Gastroesophageal sphincter (tissue), 4 donors: ENCODE data around the gene ASB2. TPM values are rescaled to one million over a fixed set of nuclear protein-coding genes. Genes with fewer than 3 reads are reported as not detected.

ENCODE experiments used
- ATAC-seq: fragments of 150-250 bp; one replicate; pipeline ENCODE4 v1.9.1; 2016; ENCODE audit warnings: mild to moderate bottlenecking, moderate library complexity
- H3K27ac ChIP-seq, 4 donors: fragments of 200-600 bp; sonication (generic) in 3 of 4; 1 replicate in 3 of 4; 2 replicates in 1 of 4; pipeline ENCODE4 v1.5.1; 2016 to 2019
- H3K27me3 ChIP-seq: fragments of 200-600 bp; sonication (generic); one replicate; pipeline ENCODE4 v1.5.1; 2019
- H3K36me3 ChIP-seq, 2 donors: fragments of 200-600 bp; sonication (generic); one replicate each; pipeline ENCODE4 v1.5.1; 2019; ENCODE audit warnings: control low read depth in 1 of 2
- H3K4me1 ChIP-seq, 3 donors: fragments of 200-600 bp; sonication (generic); 1 replicate in 2 of 3; 2 replicates in 1 of 3; pipeline ENCODE4 v1.5.1; 2016 to 2019; ENCODE audit warnings: control low read depth in 2 of 3
- H3K4me3 ChIP-seq, 2 donors: fragments of 200-600 bp; sonication (generic); one replicate each; pipeline ENCODE4 v1.5.1; 2019; ENCODE audit warnings: mild to moderate bottlenecking in 1 of 2, moderate library complexity in 1 of 2
- H3K9me3 ChIP-seq, 3 donors: fragments of 200-600 bp; sonication (generic); one replicate each; pipeline ENCODE4 v1.5.1; 2017 to 2019; ENCODE audit warnings: control low read depth in 2 of 3
- CTCF ChIP-seq, 4 experiments: fragments of 200-600 bp in 2 of 4; fragments of 450-650 bp in 2 of 4; sonication (generic) in 1 of 4; IDR thresholded peaks; one replicate each; pipeline ENCODE4 v1.5.1; 2017 to 2019; ENCODE audit warnings: antibody characterized with exemption in 4 of 4, mild to moderate bottlenecking in 2 of 4, moderate library complexity in 2 of 4
- EP300 ChIP-seq: sonication (generic); formaldehyde crosslinking; IDR thresholded peaks from one replicate; pipeline ENCODE4 v1.6.1; 2017; ENCODE audit warnings: antibody characterized with exemption, mild to moderate bottlenecking
- POLR2A ChIP-seq, 2 donors: fragments of 450-650 bp; IDR thresholded peaks; one replicate each; pipeline ENCODE4 v1.6.1; 2017; ENCODE audit warnings: antibody characterized with exemption in 2 of 2, mild to moderate bottlenecking in 2 of 2, moderate library complexity in 1 of 2
- POLR2AphosphoS5 ChIP-seq: sonication (generic); formaldehyde crosslinking; IDR thresholded peaks from one replicate; pipeline ENCODE4 v1.6.1; 2017; ENCODE audit warnings: antibody characterized with exemption
- WGBS, 2 donors: methylation state at CpG; one replicate each; pipeline ENCODE4 v1.1.5; 2018; ENCODE audit warnings: low coverage in 1 of 2; 5-methylcytosine and 5-hydroxymethylcytosine counted together
- total RNA-seq, 4 donors: library from RNA; depleted of rRNA; stranded (reverse); fragments of >200 nt; gene quantifications; one replicate each; pipeline ENCODE4 v1.1.0, GENCODE V29; 2016

Gene ASB2
- total RNA-seq, 4 donors from 2014 or later = 118 to 208 (median 120) TPM

DNA sequence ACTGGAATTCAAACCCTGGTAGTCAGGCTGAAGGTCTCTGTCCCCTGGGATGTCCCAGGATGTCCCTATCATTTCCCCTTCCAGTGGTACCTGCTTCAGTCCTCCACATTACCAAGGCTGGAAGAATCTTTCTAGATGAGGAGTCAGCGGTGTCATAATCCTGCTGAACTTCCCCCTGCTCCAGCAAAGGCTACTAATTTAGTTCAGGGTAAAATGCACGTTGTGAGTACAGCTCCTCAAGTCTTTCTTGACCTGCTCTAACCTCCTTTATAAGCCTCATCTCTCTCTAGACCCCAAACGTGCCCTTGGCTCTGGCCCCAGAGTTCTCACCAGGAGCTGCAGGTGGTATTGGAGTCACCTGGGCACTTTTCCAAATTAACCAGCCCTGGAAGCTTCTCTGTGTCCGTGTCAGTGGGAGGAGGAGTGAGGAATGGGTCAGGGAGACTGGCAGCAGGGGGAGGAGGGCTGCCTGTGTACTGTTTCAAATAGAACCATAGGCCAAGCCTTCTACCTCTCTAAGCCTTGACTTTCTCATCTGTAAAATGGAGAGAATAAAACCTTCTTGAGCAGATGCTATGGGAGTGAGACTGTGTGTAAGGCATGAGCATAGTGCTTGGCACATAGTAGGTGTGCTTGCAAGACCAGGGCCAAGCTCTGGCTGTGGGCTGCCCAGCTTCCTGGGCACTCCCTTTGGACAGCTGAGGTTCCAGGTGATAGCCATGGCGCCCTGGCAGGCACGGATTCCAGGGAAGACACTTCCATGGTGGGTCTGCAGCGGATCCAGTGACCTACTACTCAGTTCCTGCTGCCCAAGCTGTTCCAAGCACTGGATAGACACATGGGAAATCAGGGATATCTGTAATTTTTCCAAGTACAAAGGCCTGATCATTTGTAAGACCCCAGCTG is 24.5 kb downstream of the ASB2 start:
- 91% methylated on average over 1 of the region's 7 CpGs; no CpG with 5 or more reads in 1 of the 2 donors for WGBS, 2 donors
- Histone ChIP-seq H3K27me3 (no peaks in the 10 kb centered on the region), H3K36me3 (peaks cover 0 to 42% of the 10 kb centered on the region in 2 donors), H3K4me3 (no peak overlapping the region), H3K27ac (peak overlapping the region; percentile 26 to 84 (median 80)), H3K9me3 (no peaks in the 10 kb centered on the region), H3K4me1 (peaks cover 11 to 61% (median 23%) of the 10 kb centered on the region in 3 donors)
- no peak for TF ChIP-seq CTCF (IDR thresholded peaks at IDR 0.05)
- TF ChIP-seq EP300 = no peak
- no peak for TF ChIP-seq POLR2AphosphoS5
- no peak for TF ChIP-seq POLR2A (IDR thresholded peaks at IDR 0.05)
- ATAC-seq = no peak

- H3K36me3 ChIP-seq = peaks cover 0 to 50% of the 10 kb centered on the region in 2 donors
- no peak for TF ChIP-seq POLR2A (IDR thresholded peaks at IDR 0.05)
- no peak for TF ChIP-seq EP300
- TF ChIP-seq POLR2AphosphoS5 = no peak
- TF ChIP-seq CTCF (IDR thresholded peaks at IDR 0.05) = no peak
- no peak for ATAC-seq
- WGBS, 2 donors = 53 to 80% methylated on average over 2 to 7 of the region's 20 CpGs
- H3K4me1 ChIP-seq = peaks cover 6 to 61% (median 16%) of the 10 kb centered on the region in 3 donors
- H3K9me3 ChIP-seq = no peaks in the 10 kb centered on the region
- H3K27ac ChIP-seq = peak overlapping the region; percentile 26 to 84 (median 80)
- H3K27me3 ChIP-seq = no peaks in the 10 kb centered on the region
- H3K4me3 ChIP-seq = no peak overlapping the region
Observed at GRCh38 chr14:93950948-93951634, 25.3 kb downstream of the ASB2 start.

- Histone ChIP-seq H3K9me3 (no peaks in the 10 kb centered on the region), H3K4me1 (peaks cover 6 to 59% (median 9%) of the 10 kb centered on the region in 3 donors), H3K4me3 (no peak overlapping the region), H3K36me3 (peaks cover 0 to 65% of the 10 kb centered on the region in 2 donors), H3K27me3 (no peaks in the 10 kb centered on the region), H3K27ac (peak overlapping the region in 3 of 4 donors; percentile 33 to 84 (median 80))
- WGBS, 2 donors = 100% methylated on average over 1 of the region's 13 CpGs; no CpG with 5 or more reads in 1 of the 2 donors
- ATAC-seq = no peak
- no peak for TF ChIP-seq EP300
- no peak for TF ChIP-seq POLR2A (IDR thresholded peaks at IDR 0.05)
- no peak for TF ChIP-seq POLR2AphosphoS5
- no peak for TF ChIP-seq CTCF (IDR thresholded peaks at IDR 0.05)
Observed at GRCh38 chr14:93949511-93950075, 26.8 kb downstream of the ASB2 start.

- no peaks in the 10 kb centered on the region for H3K9me3 ChIP-seq
- ATAC-seq = no peak
- no peak for TF ChIP-seq POLR2A (IDR thresholded peaks at IDR 0.05)
- no peak for TF ChIP-seq CTCF (IDR thresholded peaks at IDR 0.05)
- no peak for TF ChIP-seq POLR2AphosphoS5
- no peak for TF ChIP-seq EP300
- H3K36me3 ChIP-seq = peaks cover 0 to 88% of the 10 kb centered on the region in 2 donors
- no peaks in the 10 kb centered on the region for H3K27me3 ChIP-seq
- peaks cover 0 to 46% (median 0%) of the 10 kb centered on the region in 3 donors for H3K4me1 ChIP-seq
- WGBS, 2 donors = no CpG with 5 or more reads among the region's 19 CpGs
- H3K27ac ChIP-seq = peak overlapping the region in 3 of 4 donors; percentile 75 to 92 (median 84)
- no peak overlapping the region for H3K4me3 ChIP-seq
Observed at GRCh38 chr14:93947282-93947681, 29.1 kb downstream of the ASB2 start.
